Activated CD8-positive, alpha-beta memory T cell treated with anti-CD3 and anti-CD28 coated beads for 24 hours (primary cell): ENCODE measurements around the gene KDM4C.

Experiments used
- DNase-seq: peaks from one replicate; pipeline ENCODE4 v3.0.0-alpha.2; 2020

The KDM4C gene

DNA sequence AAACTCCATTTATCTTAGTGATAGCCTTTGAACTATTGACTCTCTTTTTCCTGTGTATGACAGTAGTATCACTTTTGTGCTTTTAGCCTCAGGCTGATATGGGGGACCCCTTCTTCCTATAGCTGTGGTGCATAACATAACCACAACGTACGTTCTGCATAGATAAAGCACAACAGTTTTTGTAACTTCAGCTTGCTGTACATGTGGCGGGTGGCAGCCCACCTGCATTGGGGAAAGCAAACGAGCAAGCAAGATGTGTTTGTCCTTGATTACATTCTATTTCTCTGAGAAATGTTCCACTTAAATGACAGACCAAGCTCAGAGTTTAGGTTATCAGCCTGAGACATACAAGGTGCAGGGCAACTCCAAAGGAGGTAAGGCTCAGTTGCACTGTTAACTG, 309.4 kb downstream of the KDM4C start:
- no peak for DNase-seq

GRCh38 chr9:7071916-7072315, 314.1 kb downstream of the KDM4C start:
- DNase-seq: no peak

GRCh38 chr9:7073706-7074105, 315.9 kb downstream of the KDM4C start:
- DNase-seq: no peak

- DNase-seq: no peak
These were observed 317.4 kb downstream of the KDM4C start for GRCh38 chr9:7075154-7075553.

DNA sequence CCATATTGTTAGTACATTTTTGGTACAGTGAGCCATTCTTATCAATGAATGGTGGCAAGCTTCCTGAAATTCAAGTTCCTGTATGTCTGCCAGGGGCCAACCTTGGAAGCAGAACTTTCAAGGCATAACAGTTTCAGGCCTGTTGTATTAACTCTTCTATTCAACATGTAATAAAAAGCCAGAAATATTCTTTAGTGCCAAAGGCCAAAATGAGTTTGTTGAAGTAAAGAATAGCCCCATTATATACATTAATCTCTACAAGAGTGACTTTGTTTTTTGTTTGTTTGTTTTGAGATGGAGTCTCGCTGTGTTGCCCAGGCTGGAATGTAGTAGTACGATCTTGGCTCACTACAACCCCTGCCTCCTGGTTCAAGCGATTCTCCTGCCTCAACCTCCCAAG, 321.3 kb downstream of the KDM4C start:
- DNase-seq: no peak

GRCh38 chr9:7081065-7081600, 323.4 kb downstream of the KDM4C start:
- DNase-seq: no peak

GRCh38 chr9:7083192-7083591, 325.4 kb downstream of the KDM4C start:
- DNase-seq: no peak

- no peak for DNase-seq
These were observed 327.6 kb downstream of the KDM4C start for GRCh38 chr9:7085357-7085756.

GRCh38 chr9:7086389-7086788, 328.6 kb downstream of the KDM4C start:
- no peak for DNase-seq

GRCh38 chr9:7088611-7089010, 330.8 kb downstream of the KDM4C start:
- no peak for DNase-seq

- no peak for DNase-seq
These were observed 331.8 kb downstream of the KDM4C start for GRCh38 chr9:7089406-7090193.

- no peak for DNase-seq
These were observed 335.3 kb downstream of the KDM4C start for GRCh38 chr9:7093040-7093439.

DNA sequence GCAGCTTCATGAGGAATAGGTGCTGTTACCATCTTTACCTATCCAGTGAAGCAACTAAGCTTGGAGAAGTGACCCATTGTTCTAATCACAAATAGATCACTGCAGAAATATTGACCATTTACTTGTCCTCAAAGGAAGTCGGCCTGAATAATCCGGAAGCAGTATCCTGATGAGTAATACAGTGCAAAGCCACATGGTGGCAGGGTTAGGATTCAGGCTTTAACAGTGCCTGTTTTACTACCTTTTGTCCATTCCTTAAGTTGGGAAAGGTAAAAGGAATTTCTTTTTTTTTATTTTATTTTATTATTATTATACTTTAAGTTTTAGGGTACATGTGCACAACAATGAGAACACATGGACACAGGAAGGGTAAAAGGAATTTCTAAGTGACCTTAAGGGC, 336.3 kb downstream of the KDM4C start:
- DNase-seq: no peak

- DNase-seq: no peak
These were observed 336.8 kb downstream of the KDM4C start for GRCh38 chr9:7094576-7094975.

DNA sequence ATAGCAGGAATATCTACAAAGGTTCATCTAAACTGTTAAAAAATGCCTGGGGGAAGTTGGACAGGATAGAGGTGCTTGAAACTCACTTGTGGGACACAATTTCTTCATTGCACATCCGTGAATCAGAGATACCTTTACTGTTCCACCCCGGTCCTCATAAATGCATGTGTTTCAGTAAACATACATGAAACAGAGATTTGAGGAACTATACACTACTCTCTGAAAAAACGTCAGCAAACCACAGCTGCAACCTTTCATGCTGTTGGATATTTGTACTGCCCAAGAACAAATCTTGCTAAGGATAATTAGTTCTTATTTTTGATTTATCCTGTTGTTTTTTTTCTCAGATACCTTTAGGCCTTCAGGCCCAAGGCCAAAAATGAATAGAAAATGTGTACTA, 337.3 kb downstream of the KDM4C start:
- DNase-seq: no peak

DNA sequence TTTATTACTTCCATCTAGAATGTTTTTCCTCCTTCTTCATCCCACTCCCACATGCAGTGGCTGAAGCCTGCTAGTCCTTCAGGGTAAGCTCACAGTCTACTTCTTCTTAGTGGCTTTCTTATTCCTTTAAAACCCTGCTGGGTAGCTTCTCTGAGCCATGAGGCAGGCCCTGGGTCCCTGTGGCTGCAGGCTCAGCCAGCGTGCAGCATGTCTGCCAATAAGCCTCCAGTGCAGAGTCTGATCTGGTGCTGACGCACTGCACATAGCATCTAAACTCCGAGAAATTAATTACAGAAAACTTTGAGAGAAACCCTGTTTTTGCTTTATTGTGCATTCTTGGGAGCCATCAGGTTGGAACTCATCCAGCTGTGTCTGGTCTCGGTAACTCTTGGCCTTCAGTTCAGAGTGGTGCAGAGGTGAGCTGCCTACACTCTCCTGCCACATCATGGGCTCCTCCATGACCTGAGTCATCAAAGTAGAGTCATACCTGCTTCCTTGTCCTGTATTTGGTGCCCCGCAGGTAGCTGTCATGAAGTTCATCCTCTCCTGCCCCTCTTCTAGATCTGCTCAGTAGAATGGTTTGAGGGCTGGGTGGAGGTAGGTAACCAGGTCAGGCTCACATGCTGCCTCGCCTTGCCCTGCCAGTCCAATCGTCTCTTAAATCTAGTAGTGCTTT, 339.4 kb downstream of the KDM4C start:
- DNase-seq: no peak

DNA sequence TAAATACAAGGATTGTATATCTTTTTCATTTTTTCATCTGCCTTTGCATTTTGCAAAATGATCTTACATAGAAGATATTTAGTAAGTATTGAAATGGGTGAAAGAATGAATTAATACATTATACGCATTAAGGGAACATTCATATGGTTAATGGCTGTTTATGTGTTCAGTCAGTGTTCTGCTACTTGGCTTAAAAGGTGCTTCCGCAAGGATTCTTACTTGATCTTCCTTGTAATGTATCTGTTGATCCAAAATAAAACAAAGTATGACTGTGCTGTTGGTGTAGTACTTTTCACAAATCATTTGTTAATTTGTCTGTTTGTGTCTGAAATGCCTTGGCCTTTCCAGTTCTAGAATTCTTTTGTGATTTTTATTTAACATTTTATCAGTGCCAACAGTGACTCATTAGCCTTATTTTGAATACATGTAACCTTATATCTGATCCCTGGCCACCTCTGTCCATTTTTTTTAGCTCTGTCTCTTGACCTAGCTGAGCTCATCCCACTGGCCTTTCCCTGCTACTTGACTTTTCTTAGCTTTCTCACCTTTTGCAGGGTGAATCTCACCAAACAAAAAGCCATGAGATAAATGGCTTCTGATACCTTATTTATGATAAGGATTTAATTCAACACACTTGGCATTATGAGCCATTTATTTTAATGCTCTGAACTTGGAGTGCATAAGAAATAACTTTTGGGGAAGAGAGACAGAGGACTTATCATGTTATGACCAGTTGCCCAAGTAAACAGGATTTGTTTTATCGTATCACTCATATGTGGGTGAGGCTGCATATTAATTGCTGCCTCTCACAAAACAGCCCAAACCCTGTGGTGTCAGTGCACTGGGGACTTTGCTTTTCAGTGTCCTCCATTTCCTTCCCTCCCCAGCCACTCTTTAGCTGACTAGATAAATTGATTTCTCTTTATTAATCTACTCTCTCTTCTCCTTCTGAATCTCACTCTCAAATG, 340.3 kb downstream of the KDM4C start:
- DNase-seq: no peak

DNA sequence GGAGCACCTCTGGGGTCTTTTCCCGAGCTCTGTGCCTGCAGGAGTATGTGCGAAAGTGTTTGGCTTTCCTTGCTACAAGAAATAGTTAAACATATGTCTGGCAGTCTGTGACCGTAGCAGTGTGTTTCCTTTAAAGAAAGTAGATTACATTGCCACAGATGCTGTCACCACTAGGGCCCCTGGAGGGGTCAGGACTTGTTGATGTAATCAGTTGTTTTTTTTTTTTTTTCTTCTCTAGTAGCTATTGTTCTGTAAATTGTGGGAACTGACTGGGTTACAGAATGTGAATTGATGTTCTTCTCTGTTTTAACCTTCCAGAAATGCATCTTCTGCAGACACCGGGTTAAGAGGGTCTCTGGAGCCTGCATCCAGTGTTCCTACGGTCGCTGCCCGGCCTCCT, 345.6 kb downstream of the KDM4C start:
- DNase-seq: no peak

GRCh38 chr9:7103771-7104170, 346.0 kb downstream of the KDM4C start:
- no peak for DNase-seq

DNA sequence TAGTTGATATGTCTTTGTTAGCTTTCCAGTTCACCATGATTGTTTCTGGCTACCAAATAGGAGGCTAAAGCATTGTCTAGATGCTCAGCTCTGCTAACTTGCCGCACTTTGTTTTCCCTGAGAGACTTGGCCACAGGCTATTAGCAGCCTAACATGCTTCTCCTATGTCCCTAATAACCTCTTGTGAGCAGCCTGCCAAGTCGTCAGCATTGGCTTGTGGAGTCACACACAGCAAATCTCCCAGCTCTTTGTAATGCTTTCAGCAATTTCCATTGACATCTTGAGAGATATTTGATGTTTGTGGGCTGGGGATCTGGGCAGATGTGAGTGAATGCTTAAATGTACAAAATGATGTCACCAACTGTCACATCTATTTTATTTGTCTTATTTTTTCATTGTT, 346.9 kb downstream of the KDM4C start:
- DNase-seq: no peak

- no peak for DNase-seq
These were observed 347.3 kb downstream of the KDM4C start for GRCh38 chr9:7105095-7105494.

DNA sequence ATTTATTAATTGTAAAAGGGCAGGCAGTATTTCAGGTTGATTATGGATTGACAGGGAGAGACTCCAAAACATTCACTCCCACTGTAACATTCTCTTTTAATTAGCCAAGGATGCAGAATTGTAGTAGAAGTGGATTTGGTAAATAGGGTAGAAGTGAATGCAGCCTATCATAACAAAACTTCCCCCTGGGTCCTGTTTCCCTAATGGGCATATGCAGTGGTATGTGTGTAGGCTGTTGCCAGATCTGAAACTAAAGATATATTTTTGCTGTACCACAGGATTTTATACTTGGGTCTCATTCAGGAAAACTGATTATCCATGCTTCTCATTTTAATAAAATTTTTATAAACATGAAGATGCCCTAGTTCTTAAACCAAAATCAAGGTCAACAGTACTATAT, 351.2 kb downstream of the KDM4C start:
- DNase-seq: no peak

DNA sequence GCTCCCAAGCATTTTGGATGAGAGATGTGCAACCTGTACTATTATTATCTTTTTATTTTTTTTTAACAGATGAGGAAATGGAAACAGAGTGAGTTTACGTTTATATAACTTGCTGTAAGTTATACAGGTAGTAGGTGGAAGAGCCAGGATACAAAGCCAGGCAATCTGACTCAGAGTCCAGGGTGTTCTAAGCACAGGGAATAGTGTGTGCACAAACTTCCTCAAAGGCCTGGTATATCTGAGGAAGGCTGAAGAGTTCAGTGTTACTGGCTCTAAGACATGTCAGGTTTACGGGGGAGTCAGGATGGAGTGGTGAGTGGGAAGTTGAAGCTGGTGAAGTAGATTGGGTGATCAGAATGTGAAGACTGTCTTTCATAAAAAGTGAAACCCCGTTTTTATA, 353.6 kb downstream of the KDM4C start:
- DNase-seq: no peak
